Measurements from ENCODE around the gene ENDOU.

Gene ENDOU

GRCh38 chr12:47729233-47729632 lies 3.9 kb upstream of the ENDOU start:
- Histone ChIP-seq H2AFZ (ENCODE audit: low read length) (no peak overlapping the region), H3K4me3 (ENCODE audit: low read length, poor library complexity, severe bottlenecking) (no peak overlapping the region), H4K20me1 (ENCODE audit: insufficient read depth, low read length, poor library complexity, severe bottlenecking) (no peaks in the 10 kb centered on the region), H3K79me2 (ENCODE audit: insufficient read depth, low read length) (no peaks in the 10 kb centered on the region), H3F3A (ENCODE audit: low read depth) (no peaks in the 10 kb centered on the region), H3K4me1 (ENCODE audit: insufficient read depth, low read length, poor library complexity, severe bottlenecking) (peaks cover 13% of the 10 kb centered on the region), H3K4me2 (ENCODE audit: low read depth, low read length, poor library complexity, severe bottlenecking) (no peak overlapping the region), H3K9ac (ENCODE audit: low read depth, low read length, poor library complexity, severe bottlenecking) (no peak overlapping the region), H3K9me2 (replicated peaks; ENCODE audit: low read depth, low read length) (no peaks in the 10 kb centered on the region), H3K27me3 (ENCODE audit: insufficient read depth, low read length, poor library complexity, severe bottlenecking) (no peaks in the 10 kb centered on the region), H3K36me3 (ENCODE audit: insufficient read depth, low read length) (no peaks in the 10 kb centered on the region), H3K9me3 (ENCODE audit: insufficient read depth, low read depth, low read length) (no peaks in the 10 kb centered on the region)
- TF ChIP-seq EZH2phosphoT487 (IDR thresholded peaks at IDR 0.05; ENCODE audit: borderline replicate concordance) (no peak), CTCF (conservative IDR thresholded peaks at IDR 0.05; ENCODE audit: low read length) (no peak)

GRCh38 chr12:47725893-47726292 lies 603 bp upstream of the ENDOU start:
- H3K79me2 ChIP-seq (ENCODE audit: insufficient read depth, low read length) = no peaks in the 10 kb centered on the region
- H3K4me1 ChIP-seq (ENCODE audit: insufficient read depth, low read length, poor library complexity, severe bottlenecking) = peaks cover 27% of the 10 kb centered on the region
- no peaks in the 10 kb centered on the region for H3K27me3 ChIP-seq (ENCODE audit: insufficient read depth, low read length, poor library complexity, severe bottlenecking)
- no peaks in the 10 kb centered on the region for H3F3A ChIP-seq (ENCODE audit: low read depth)
- no peaks in the 10 kb centered on the region for H3K9me2 ChIP-seq (replicated peaks; ENCODE audit: low read depth, low read length)
- TF ChIP-seq EZH2phosphoT487 (IDR thresholded peaks at IDR 0.05; ENCODE audit: borderline replicate concordance) = no peak
- no peak for TF ChIP-seq CTCF (conservative IDR thresholded peaks at IDR 0.05; ENCODE audit: low read length)
- no peak overlapping the region for H3K4me3 ChIP-seq (ENCODE audit: low read length, poor library complexity, severe bottlenecking)
- no peaks in the 10 kb centered on the region for H4K20me1 ChIP-seq (ENCODE audit: insufficient read depth, low read length, poor library complexity, severe bottlenecking)
- H2AFZ ChIP-seq (ENCODE audit: low read length) = no peak overlapping the region
- H3K9me3 ChIP-seq (ENCODE audit: insufficient read depth, low read depth, low read length) = no peaks in the 10 kb centered on the region
- H3K36me3 ChIP-seq (ENCODE audit: insufficient read depth, low read length) = no peaks in the 10 kb centered on the region
- peak overlapping the region; percentile 0 for H3K9ac ChIP-seq (ENCODE audit: low read depth, low read length, poor library complexity, severe bottlenecking)
- no peak overlapping the region for H3K4me2 ChIP-seq (ENCODE audit: low read depth, low read length, poor library complexity, severe bottlenecking)

- Histone ChIP-seq H3K4me3 (ENCODE audit: low read length, poor library complexity, severe bottlenecking) (no peak overlapping the region), H3K9ac (ENCODE audit: low read depth, low read length, poor library complexity, severe bottlenecking) (no peak overlapping the region), H2AFZ (ENCODE audit: low read length) (no peak overlapping the region), H4K20me1 (ENCODE audit: insufficient read depth, low read length, poor library complexity, severe bottlenecking) (no peaks in the 10 kb centered on the region), H3K27me3 (ENCODE audit: insufficient read depth, low read length, poor library complexity, severe bottlenecking) (no peaks in the 10 kb centered on the region), H3K9me2 (replicated peaks; ENCODE audit: low read depth, low read length) (no peaks in the 10 kb centered on the region), H3F3A (ENCODE audit: low read depth) (no peaks in the 10 kb centered on the region), H3K79me2 (ENCODE audit: insufficient read depth, low read length) (no peaks in the 10 kb centered on the region), H3K9me3 (ENCODE audit: insufficient read depth, low read depth, low read length) (no peaks in the 10 kb centered on the region), H3K4me2 (ENCODE audit: low read depth, low read length, poor library complexity, severe bottlenecking) (no peak overlapping the region), H3K36me3 (ENCODE audit: insufficient read depth, low read length) (no peaks in the 10 kb centered on the region), H3K4me1 (ENCODE audit: insufficient read depth, low read length, poor library complexity, severe bottlenecking) (peaks cover 28% of the 10 kb centered on the region)
- no peak for TF ChIP-seq EZH2phosphoT487 (IDR thresholded peaks at IDR 0.05; ENCODE audit: borderline replicate concordance)
- TF ChIP-seq CTCF (conservative IDR thresholded peaks at IDR 0.05; ENCODE audit: low read length) = no peak
These were observed 2.2 kb downstream of the ENDOU start for GRCh38 chr12:47722941-47723631.
